Stomach (tissue), 4 donors: Measurements from ENCODE around the gene KRTAP10-2.
"Not testable (repeated sequence)": the region's sequence is repeated elsewhere in the genome, so short reads cannot be mapped to it uniquely, and the experiment has no call there.

Experiments
- CTCF ChIP-seq, 7 experiments: fragments of 450-650 bp in 4 of 7; fragments of 200-600 bp in 3 of 7; sonication (generic) in 3 of 7; IDR thresholded peaks; one replicate each; pipeline ENCODE4 v1.5.1; 2016 to 2019; ENCODE audit warnings: antibody characterized with exemption in 7 of 7, control low read depth in 2 of 7, mild to moderate bottlenecking in 1 of 7
- EP300 ChIP-seq: sonication (generic); formaldehyde crosslinking; IDR thresholded peaks from one replicate; pipeline ENCODE4 v1.6.1; 2017; ENCODE audit warnings: antibody characterized with exemption
- POLR2A ChIP-seq, 4 donors: fragments of 450-650 bp; IDR thresholded peaks; one replicate each; pipeline ENCODE4 v1.6.1; 2016; ENCODE audit warnings: antibody characterized with exemption in 4 of 4, control low read depth in 2 of 4, mild to moderate bottlenecking in 1 of 4, moderate library complexity in 1 of 4

- TF ChIP-seq POLR2A (IDR thresholded peaks at IDR 0.05); CTCF (IDR thresholded peaks at IDR 0.05); EP300: not testable (repeated sequence)
Observed at GRCh38 chr21:44503006-44503889, 48.1 kb downstream of the KRTAP10-2 start.
